H9 (cell line): ENCODE measurements around the gene SECISBP2. TPM values are rescaled to one million over a fixed set of nuclear protein-coding genes. Genes with fewer than 3 reads are reported as not detected.

Source experiments
- DNase-seq: peaks from one replicate; pipeline ENCODE4 v3.0.0-alpha.2; 2017
- H2AFZ ChIP-seq: one replicate; pipeline ENCODE4 v1.6.1; 2013; ENCODE audit warnings: mild to moderate bottlenecking, low read length, control low read depth, moderate library complexity
- H2AK5ac ChIP-seq: 2 replicates; pipeline ENCODE4 v1.6.1; 2013; ENCODE audit warnings: low read length, control low read depth, mixed read lengths; ENCODE audit not compliant: insufficient read length
- H2BK120ac ChIP-seq: one replicate; pipeline ENCODE4 v1.6.1; 2013; ENCODE audit warnings: low read depth, mild to moderate bottlenecking, low read length, control low read depth, inconsistent platforms; ENCODE audit not compliant: poor library complexity, severe bottlenecking
- H2BK12ac ChIP-seq: 2 replicates; pipeline ENCODE4 v1.6.1; 2013; ENCODE audit warnings: low read length, control low read depth, mixed read lengths, low read depth; ENCODE audit not compliant: insufficient read length
- H2BK15ac ChIP-seq: 2 replicates; pipeline ENCODE4 v1.6.1; 2013; ENCODE audit warnings: low read depth, low read length, control low read depth
- H2BK20ac ChIP-seq: one replicate; pipeline ENCODE4 v1.6.1; 2013; ENCODE audit warnings: low read depth, mild to moderate bottlenecking, low read length, control low read depth, inconsistent platforms; ENCODE audit not compliant: poor library complexity, severe bottlenecking
- H2BK5ac ChIP-seq: 2 replicates; pipeline ENCODE4 v1.6.1; 2013; ENCODE audit warnings: low read length, control low read depth, mixed read lengths; ENCODE audit not compliant: insufficient read length
- H3K14ac ChIP-seq: 2 replicates; pipeline ENCODE4 v1.6.1; 2013; ENCODE audit warnings: low read length, control low read depth; ENCODE audit not compliant: insufficient read depth
- H3K18ac ChIP-seq: 2 replicates; pipeline ENCODE4 v1.6.1; 2013; ENCODE audit warnings: low read depth, mild to moderate bottlenecking, mixed read lengths, low read length, control low read depth; ENCODE audit not compliant: insufficient read length
- H3K23ac ChIP-seq: 2 replicates; pipeline ENCODE4 v1.6.1; 2013; ENCODE audit warnings: low read length, control low read depth, mixed read lengths, low read depth; ENCODE audit not compliant: insufficient read length
- H3K23me2 ChIP-seq: 2 replicates; pipeline ENCODE4 v1.6.1; 2013; ENCODE audit warnings: low read depth, mild to moderate bottlenecking, mixed read lengths, low read length, control low read depth; ENCODE audit not compliant: insufficient read length, poor library complexity, severe bottlenecking
- H3K27ac ChIP-seq: 2 replicates; pipeline ENCODE4 v1.5.1; 2013; ENCODE audit warnings: low read length, control low read depth, mixed read lengths, low read depth; ENCODE audit not compliant: insufficient read length
- H3K27me3 ChIP-seq: 2 replicates; pipeline ENCODE4 v1.6.1; 2013; ENCODE audit warnings: low read length, control low read depth, inconsistent platforms; ENCODE audit not compliant: insufficient read depth
- H3K4ac ChIP-seq: 2 replicates; pipeline ENCODE4 v1.6.1; 2013; ENCODE audit warnings: low read depth, mild to moderate bottlenecking, control low read depth, inconsistent platforms, low read length, moderate library complexity
- H3K4me1 ChIP-seq: 2 replicates; pipeline ENCODE4 v1.6.1; 2013; ENCODE audit warnings: low read length, control low read depth, inconsistent platforms; ENCODE audit not compliant: insufficient read depth
- H3K4me2 ChIP-seq: 2 replicates; pipeline ENCODE4 v1.6.1; 2013; ENCODE audit warnings: low read length, control low read depth, mixed read lengths; ENCODE audit not compliant: insufficient read length, insufficient read depth
- H3K56ac ChIP-seq: 2 replicates; pipeline ENCODE4 v1.6.1; 2013; ENCODE audit warnings: low read depth, mild to moderate bottlenecking, mixed read lengths, low read length, control low read depth; ENCODE audit not compliant: insufficient read length
- H3K79me1 ChIP-seq: 2 replicates; pipeline ENCODE4 v1.6.1; 2013; ENCODE audit warnings: low read depth, mild to moderate bottlenecking, moderate library complexity, low read length, control low read depth, inconsistent platforms; ENCODE audit not compliant: insufficient read depth, poor library complexity, severe bottlenecking
- H3K79me2 ChIP-seq: 2 replicates; pipeline ENCODE4 v1.6.1; 2013; ENCODE audit warnings: low read length, control low read depth, inconsistent platforms; ENCODE audit not compliant: insufficient read depth
- H3K9ac ChIP-seq: 2 replicates; pipeline ENCODE4 v1.6.1; 2013; ENCODE audit warnings: low read length, control low read depth, mixed read lengths; ENCODE audit not compliant: insufficient read length; ENCODE audit errors: extremely low read depth
- H3K9me3 ChIP-seq: one replicate; pipeline ENCODE4 v1.6.1; 2013; ENCODE audit warnings: low read depth, low read length, inconsistent platforms; ENCODE audit not compliant: control insufficient read depth
- H3T11ph ChIP-seq: one replicate; pipeline ENCODE4 v1.6.1; 2013; ENCODE audit warnings: mild to moderate bottlenecking, low read length, control low read depth, inconsistent platforms
- H4K20me1 ChIP-seq: one replicate; pipeline ENCODE4 v1.6.1; 2013; ENCODE audit not compliant: control insufficient read depth, insufficient read length, insufficient read depth
- H4K5ac ChIP-seq: 2 replicates; pipeline ENCODE4 v1.6.1; 2013; ENCODE audit warnings: low read depth, mild to moderate bottlenecking, mixed read lengths, low read length, control low read depth; ENCODE audit not compliant: insufficient read length
- H4K8ac ChIP-seq: replicated peaks from 2 replicates; pipeline ENCODE4 v1.6.1; 2013; ENCODE audit warnings: low read length, control low read depth, mixed read lengths, low read depth; ENCODE audit not compliant: insufficient read length
- H4K91ac ChIP-seq: 2 replicates; pipeline ENCODE4 v1.6.1; 2013; ENCODE audit warnings: low read depth, mild to moderate bottlenecking, moderate library complexity, mixed read lengths, low read length, control low read depth; ENCODE audit not compliant: insufficient read length
- H3K27ac Mint-ChIP-seq, 3 experiments: 2 replicates in 2 of 3; 3 replicates in 1 of 3; pipeline ENCODE4 v1.8.0; 2020 to 2021; ENCODE audit warnings: mixed read lengths in 3 of 3, mild to moderate bottlenecking in 1 of 3, moderate library complexity in 1 of 3
- H3K27me3 Mint-ChIP-seq: 2 replicates; pipeline ENCODE4 v1.8.0; 2021; ENCODE audit warnings: low read depth, mild to moderate bottlenecking, moderate library complexity, mixed read lengths
- H3K36me3 Mint-ChIP-seq, 3 experiments: 2 replicates in 2 of 3; 3 replicates in 1 of 3; pipeline ENCODE4 v1.8.0; 2020 to 2021; ENCODE audit warnings: low read depth in 3 of 3, mixed read lengths in 3 of 3; ENCODE audit not compliant: insufficient read depth in 1 of 3
- H3K4me1 Mint-ChIP-seq, 2 experiments: 2 replicates each; pipeline ENCODE4 v1.8.0; 2020; ENCODE audit warnings: mixed read lengths in 2 of 2
- H3K4me3 Mint-ChIP-seq, 2 experiments: 2 replicates in 1 of 2; 3 replicates in 1 of 2; pipeline ENCODE4 v1.8.0; 2020 to 2021; ENCODE audit warnings: mild to moderate bottlenecking in 2 of 2, mixed read lengths in 2 of 2, moderate library complexity in 1 of 2
- H3K9me3 Mint-ChIP-seq, 2 experiments: 2 replicates in 1 of 2; 3 replicates in 1 of 2; pipeline ENCODE4 v1.8.0; 2020; ENCODE audit warnings: mild to moderate bottlenecking in 2 of 2, mixed read lengths in 2 of 2, moderate library complexity in 1 of 2
- WGBS: extraction: QIAGEN DNeasy Blood & Tissue Kit; methylation state at CpG from one replicate; pipeline ENCODE4 v1.1.7; 2013; ENCODE audit warnings: missing lambda C conversion rate, low lambda C conversion rate, mixed read lengths; ENCODE audit not compliant: insufficient read length; ENCODE audit errors: extremely low coverage; 5-methylcytosine and 5-hydroxymethylcytosine counted together
- total RNA-seq: library from RNA; stranded (reverse); gene quantifications from 2 replicates; pipeline ENCODE4 v1.2.1, GENCODE V29; 2021
- TF ChIP-seq, protein P1 (sequence below): fragments of 200-600 bp; sonication (generic); conservative IDR thresholded peaks from 3 replicates; pipeline ENCODE4 v1.8.0; 2021; ENCODE audit warnings: antibody characterized with exemption, mild to moderate bottlenecking

SECISBP2 gene
- total RNA-seq, 1 experiment from 2014 or later: 62.7 TPM

DNA sequence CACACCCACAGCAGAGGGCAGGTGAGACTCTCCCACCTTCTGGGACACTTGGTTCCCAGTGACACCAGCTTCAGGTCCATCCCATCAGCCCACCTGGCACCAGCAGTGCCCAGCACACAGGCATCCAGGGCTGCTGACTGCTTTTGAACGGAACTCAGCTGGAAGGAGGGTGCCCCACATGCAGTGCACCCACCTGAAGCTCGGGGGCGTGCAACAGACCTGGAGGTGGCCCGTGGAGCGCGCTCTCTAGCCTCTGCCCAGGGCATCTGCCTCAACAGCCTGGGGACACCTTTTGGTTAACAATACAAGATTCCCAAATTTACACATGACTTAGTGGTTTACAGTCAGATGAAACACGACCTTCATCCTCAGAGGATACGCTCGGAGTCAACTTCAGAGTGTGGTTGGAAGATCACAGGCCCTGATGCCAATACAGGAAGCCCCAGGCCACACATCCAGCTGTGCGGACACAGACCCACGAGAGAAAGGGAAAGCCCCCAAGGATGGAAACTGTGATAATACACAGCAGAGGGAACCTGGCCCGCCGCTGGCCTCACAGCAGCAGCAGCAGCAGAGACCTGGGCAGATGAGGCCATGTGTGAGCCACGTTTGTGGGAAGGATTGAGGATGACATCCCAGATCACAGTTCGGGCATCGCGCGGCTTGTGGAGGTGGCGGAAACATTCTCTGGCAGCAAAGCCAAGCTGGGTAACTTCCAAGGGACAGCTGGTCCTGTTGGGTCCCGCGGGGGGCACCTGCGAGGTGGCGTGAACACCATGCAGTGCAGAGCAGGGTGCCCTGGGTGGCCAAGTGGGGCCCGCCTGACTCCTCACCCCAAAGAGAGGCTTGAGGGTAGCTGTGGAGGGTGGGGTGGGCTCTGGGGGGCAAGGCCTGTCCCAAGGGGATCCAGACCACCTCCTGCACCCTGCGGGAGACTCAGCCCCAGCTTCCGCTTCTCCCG lies 64.0 kb downstream of the SECISBP2 start:
- no peak overlapping the region for H2BK15ac ChIP-seq
- no peak overlapping the region for H4K8ac ChIP-seq
- H3K9ac ChIP-seq: no peak overlapping the region
- no peaks in the 10 kb centered on the region for H3K23me2 ChIP-seq
- DNase-seq: no peak
- TF ChIP-seq, protein P1, sequence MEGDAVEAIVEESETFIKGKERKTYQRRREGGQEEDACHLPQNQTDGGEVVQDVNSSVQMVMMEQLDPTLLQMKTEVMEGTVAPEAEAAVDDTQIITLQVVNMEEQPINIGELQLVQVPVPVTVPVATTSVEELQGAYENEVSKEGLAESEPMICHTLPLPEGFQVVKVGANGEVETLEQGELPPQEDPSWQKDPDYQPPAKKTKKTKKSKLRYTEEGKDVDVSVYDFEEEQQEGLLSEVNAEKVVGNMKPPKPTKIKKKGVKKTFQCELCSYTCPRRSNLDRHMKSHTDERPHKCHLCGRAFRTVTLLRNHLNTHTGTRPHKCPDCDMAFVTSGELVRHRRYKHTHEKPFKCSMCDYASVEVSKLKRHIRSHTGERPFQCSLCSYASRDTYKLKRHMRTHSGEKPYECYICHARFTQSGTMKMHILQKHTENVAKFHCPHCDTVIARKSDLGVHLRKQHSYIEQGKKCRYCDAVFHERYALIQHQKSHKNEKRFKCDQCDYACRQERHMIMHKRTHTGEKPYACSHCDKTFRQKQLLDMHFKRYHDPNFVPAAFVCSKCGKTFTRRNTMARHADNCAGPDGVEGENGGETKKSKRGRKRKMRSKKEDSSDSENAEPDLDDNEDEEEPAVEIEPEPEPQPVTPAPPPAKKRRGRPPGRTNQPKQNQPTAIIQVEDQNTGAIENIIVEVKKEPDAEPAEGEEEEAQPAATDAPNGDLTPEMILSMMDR: no peak
- H3K18ac ChIP-seq: no peak overlapping the region
- H4K5ac ChIP-seq: no peak overlapping the region
- H2BK120ac ChIP-seq: no peak overlapping the region
- H3K27ac Mint-ChIP-seq: peak overlapping the region in 1 of 3 experiments; percentile 87; a peak in 3 of 7 replicates
- no peak overlapping the region for H3T11ph ChIP-seq
- no peak overlapping the region for H2BK20ac ChIP-seq
- WGBS: no CpG with 5 or more reads among the region's 27 CpGs
- no peak overlapping the region for H3K4ac ChIP-seq
- H3K56ac ChIP-seq: no peak overlapping the region
- no peak overlapping the region for H2BK12ac ChIP-seq
- H3K9me3 Mint-ChIP-seq: no peaks in the 10 kb centered on the region
- no peak overlapping the region for H3K14ac ChIP-seq
- no peak overlapping the region for H3K4me2 ChIP-seq
- no peaks in the 10 kb centered on the region for H3K79me2 ChIP-seq
- no peak overlapping the region for H2AFZ ChIP-seq
- H2AK5ac ChIP-seq: no peak overlapping the region
- H3K23ac ChIP-seq: no peak overlapping the region
- no peaks in the 10 kb centered on the region for H3K9me3 ChIP-seq
- H3K27me3 Mint-ChIP-seq: no peaks in the 10 kb centered on the region
- no peak overlapping the region for H2BK5ac ChIP-seq
- H3K4me3 Mint-ChIP-seq: no peak overlapping the region
- H3K36me3 Mint-ChIP-seq: peaks cover 23 to 83% (median 78%) of the 10 kb centered on the region in 3 experiments; a peak in 6 of 7 replicates
- no peaks in the 10 kb centered on the region for H3K4me1 ChIP-seq
- H3K4me1 Mint-ChIP-seq: peaks cover 0 to 2% of the 10 kb centered on the region in 2 experiments; a peak in 1 of 4 replicates
- no peaks in the 10 kb centered on the region for H3K27me3 ChIP-seq
- H3K79me1 ChIP-seq: no peaks in the 10 kb centered on the region
- H4K91ac ChIP-seq: no peak overlapping the region
- no peak overlapping the region for H3K27ac ChIP-seq
- no peaks in the 10 kb centered on the region for H4K20me1 ChIP-seq
